Stimulated activated CD8-positive, alpha-beta memory T cell treated with anti-CD3 and anti-CD28 coated beads, Interleukin-4, amount 100 ng/mL, for 48 hours (primary cell): ENCODE measurements around the gene FIGLA.
A peak's percentile ranks its signal among the peaks of the same experiment; 100 is the strongest.

Experiments used
- DNase-seq: peaks from one replicate; pipeline ENCODE4 v3.0.0-alpha.2; 2020

FIGLA gene

GRCh38 chr2:70769450-70769849 lies 21.0 kb downstream of the FIGLA start:
- DNase-seq: no peak

- DNase-seq: no peak
Measured at GRCh38 chr2:70768590-70769085, 21.8 kb downstream of the FIGLA start.

- peak; percentile 69 for DNase-seq
Measured at GRCh38 chr2:70767699-70768589, 22.5 kb downstream of the FIGLA start, which contains the start of gene ADD2. Gene ADD2, minus strand, starts transcription at chr2:70768200. Its CDS starts 61,792 bp downstream, at chr2:70706408.

DNA sequence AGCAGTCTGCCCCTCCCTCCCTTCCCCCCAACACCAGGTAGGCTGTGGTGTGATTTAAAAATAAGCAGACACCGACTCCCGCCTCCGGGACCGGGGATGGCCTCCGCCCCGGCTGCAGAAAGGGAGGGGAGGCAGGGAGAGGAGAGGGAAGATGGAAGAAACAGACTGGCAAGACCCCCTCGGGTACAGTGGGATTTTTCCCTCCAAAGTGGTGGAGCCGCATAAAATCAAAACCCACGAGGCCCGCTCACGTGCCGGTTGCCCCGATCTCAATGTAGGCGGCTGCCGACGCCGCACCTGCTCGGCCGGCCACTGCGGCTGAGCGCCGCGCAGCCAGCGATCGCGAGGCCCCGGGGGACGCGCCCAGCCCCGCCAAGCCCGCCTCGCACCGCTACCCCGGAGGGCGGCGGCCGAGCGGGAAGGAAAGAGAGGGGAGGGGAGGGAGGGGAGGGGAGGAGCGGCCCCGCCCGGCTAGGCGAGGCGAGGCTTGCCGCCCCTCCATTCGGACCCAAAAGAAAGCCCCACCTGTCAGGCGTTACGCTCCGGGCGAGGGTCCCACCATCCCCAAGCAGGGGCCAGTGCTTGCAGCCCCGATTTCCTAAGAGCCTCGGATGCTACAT lies 23.3 kb downstream of the FIGLA start:
- DNase-seq: peak; percentile 33

DNA sequence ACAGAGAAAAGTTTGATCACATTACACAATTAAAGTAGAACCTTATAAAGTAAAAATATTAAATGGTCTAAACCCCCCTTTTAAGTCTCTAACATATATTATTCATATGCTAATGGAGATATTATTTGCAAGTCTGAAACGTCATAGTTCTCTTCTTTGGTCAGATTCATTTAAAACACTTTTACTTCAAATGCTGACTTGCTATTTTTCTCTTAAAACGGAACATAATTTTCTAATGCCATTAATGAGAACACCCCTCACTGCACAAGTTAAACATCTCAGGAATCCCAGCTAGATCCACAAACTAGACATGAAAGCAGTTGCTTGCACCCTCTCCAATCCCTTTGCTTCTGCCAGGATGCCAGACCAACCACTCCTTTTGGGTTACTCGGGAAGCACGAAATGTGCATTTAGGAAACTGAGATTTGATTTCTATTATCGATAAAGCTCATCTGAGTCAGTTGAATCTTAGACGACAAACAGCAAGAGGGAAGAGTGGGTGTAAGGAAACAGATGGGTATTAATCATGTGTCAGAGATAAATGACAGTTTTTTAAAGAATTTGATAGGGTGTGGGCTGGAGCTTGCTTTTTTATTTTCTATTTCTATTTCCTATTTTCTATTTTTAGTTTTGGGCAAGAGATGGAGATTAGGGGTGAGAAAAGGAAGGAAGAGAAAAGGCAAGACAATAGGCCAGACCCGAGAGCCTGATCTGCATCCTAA lies 23.9 kb downstream of the FIGLA start:
- no peak for DNase-seq

- DNase-seq: no peak
Measured at GRCh38 chr2:70765507-70765906, 24.9 kb downstream of the FIGLA start.

- no peak for DNase-seq
Measured at GRCh38 chr2:70759446-70759845, 31.0 kb downstream of the FIGLA start.

DNA sequence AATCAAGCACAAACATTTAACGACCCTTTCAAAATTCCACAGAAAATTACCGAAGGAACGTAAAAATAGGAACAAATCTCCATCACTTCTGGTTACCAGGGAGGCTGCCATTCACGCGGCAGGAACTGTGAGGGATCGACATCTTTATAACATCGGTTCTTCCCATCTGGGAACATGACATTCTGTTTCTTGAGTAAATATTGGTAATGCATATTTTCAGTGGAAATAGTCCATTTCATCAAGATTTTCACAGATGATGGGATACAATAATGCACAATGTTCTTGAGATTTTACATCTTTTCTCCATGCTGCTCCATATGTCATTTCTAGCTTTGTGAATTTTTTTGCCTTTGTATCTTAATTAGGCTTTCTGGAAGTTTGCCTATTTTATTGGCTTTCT lies 32.5 kb downstream of the FIGLA start:
- no peak for DNase-seq

- no peak for DNase-seq
Measured at GRCh38 chr2:70757360-70757759, 33.1 kb downstream of the FIGLA start.

DNA sequence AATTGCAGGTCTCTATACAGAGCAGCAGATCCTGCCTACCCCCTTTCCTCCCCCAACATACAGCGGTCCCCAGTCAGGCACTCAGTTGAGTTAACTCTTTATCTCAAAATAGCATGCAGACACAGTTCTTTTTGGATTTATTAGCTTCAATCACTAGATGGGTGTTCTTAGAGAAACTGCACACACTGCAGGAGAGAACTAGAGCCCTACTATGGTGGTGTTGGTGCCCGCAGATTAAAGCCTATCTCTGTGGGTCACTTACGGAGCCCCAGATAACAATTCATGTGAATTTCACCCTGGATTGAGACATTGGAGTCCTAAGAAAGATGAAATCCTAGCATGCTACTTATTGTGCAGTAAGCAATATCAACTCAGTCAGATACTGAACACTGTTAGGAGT lies 34.3 kb downstream of the FIGLA start:
- DNase-seq: no peak

GRCh38 chr2:70753902-70754301 lies 36.5 kb downstream of the FIGLA start:
- DNase-seq: no peak

GRCh38 chr2:70753031-70753430 lies 37.4 kb downstream of the FIGLA start:
- DNase-seq: no peak

- no peak for DNase-seq
Measured at GRCh38 chr2:70752396-70752795, 38.0 kb downstream of the FIGLA start.

DNA sequence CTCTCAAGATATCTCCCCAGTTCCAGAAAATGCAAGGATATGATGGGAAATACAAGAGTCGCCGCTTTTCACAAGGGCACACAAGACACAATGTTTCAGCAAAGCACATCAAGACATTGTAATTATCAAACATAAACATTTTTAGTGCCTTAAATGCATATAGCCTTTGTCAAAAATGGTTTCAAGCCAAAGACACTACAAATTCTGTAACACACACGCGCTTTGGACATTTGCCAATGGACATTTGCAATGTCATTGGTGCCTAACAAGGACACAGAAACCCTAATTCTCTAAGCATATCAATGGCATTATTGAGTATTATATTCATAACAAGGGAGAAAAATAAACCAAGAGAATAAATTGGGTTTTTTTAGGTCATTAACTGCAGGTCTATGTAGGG lies 38.6 kb downstream of the FIGLA start:
- DNase-seq: no peak

DNA sequence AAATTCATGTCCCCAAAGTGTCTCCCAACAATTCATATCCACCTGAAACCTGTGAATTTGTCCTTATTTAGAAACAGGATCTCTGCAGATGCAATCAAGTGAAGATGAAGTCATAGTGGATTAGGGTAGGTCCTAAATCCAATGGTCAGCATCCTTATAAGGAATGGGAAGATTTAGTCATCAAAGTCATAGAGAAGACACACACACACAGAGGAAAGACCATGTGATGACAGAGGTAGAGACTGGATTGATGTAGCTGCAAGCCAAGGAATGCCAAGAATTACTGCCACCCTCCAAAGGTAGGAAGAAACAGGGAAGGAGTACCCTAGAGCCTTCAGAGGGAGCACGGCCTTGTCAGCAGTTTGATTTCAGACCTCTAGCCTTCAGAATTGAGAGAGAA lies 40.1 kb downstream of the FIGLA start:
- no peak for DNase-seq

GRCh38 chr2:70748002-70748784 lies 42.2 kb downstream of the FIGLA start:
- DNase-seq: no peak

GRCh38 chr2:70747284-70747683 lies 43.2 kb downstream of the FIGLA start:
- DNase-seq: no peak

DNA sequence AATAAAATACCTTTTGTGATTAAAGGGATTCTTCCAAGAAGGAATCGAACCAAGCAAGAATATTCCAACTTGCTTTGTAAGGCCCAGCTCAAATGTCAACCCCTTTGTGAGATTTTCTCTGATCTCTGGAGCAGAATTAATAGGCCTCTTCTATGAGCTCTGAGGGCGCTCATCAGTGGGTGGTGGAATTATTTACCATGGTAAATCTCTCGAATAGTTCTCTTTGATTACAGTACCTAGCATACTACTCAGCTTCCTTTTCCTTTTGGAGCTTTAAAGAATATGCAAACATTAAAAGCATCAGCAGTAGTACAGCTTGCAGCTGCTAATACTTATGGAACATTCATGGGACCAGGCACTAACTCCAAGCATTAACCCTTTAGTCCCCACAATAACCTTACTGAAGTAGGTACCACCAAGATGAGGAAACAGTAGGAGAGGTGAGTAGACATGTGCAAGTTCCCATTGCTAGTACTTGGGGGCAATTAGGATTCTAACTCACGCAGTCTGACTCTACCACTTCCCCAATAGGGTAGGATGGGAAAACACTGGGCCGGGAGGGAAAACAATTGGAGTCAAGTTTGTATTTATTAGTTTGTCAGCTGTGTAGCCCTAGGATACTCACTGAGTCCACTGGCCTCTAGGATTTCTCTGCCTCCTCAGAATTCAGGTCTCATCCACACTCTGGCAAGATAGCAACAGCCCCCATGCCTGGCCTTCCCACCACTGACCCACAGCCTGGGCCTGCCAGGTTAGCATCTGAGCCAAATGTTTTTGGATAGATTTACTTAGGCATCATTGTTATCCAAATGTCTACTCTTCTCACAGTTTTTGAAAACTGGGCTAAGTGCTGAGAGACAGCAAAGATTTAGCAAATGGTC lies 44.1 kb downstream of the FIGLA start:
- DNase-seq: no peak

- no peak for DNase-seq
Measured at GRCh38 chr2:70745276-70745825, 45.1 kb downstream of the FIGLA start.

GRCh38 chr2:70744397-70744796 lies 46.0 kb downstream of the FIGLA start:
- DNase-seq: no peak

DNA sequence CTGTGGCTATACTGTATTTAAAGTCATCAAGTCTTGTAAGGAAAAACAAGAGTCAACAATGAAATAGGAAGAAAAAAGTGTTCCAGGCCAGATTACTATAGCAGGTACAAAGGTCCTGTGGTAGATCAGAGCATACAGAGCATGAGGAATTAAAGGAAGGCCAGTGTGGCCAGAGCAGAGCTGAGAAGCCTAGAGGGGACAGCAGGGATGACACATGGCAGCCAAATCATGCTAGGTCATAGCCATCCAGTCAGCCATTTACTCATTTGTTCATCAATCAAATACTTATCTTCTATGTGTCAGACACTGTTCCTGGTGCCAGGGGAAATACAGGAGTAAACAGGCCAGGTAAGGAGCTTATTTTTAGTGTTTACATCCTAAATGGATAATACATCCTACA lies 46.8 kb downstream of the FIGLA start:
- no peak for DNase-seq
